ENCODE results near the gene MAGEF1.

MAGEF1 gene

GRCh38 chr3:184677344-184678316 is 34.2 kb downstream of the MAGEF1 start:
- no peak for TF ChIP-seq CTCF (IDR thresholded peaks at IDR 0.05; ENCODE audit: extremely low read depth, insufficient read depth, missing control alignments)
- no peak for DNase-seq (ENCODE audit: low spot score)
- in situ Hi-C loops (cut with MboI; ENCODE audit: low pct_unique_long_range_greater_than_20kb, low sequenced_read_pairs, unreplicated experiment): no loop called here

GRCh38 chr3:184676927-184677326 is 34.9 kb downstream of the MAGEF1 start:
- DNase-seq (ENCODE audit: low spot score): no peak
- TF ChIP-seq CTCF (IDR thresholded peaks at IDR 0.05; ENCODE audit: extremely low read depth, insufficient read depth, missing control alignments): no peak
- in situ Hi-C loops (cut with MboI; ENCODE audit: low pct_unique_long_range_greater_than_20kb, low sequenced_read_pairs, unreplicated experiment): no loop called here

- in situ Hi-C loops (cut with MboI; ENCODE audit: low pct_unique_long_range_greater_than_20kb, low sequenced_read_pairs, unreplicated experiment): no loop called here
- no peak for DNase-seq (ENCODE audit: low spot score)
- no peak for TF ChIP-seq CTCF (IDR thresholded peaks at IDR 0.05; ENCODE audit: extremely low read depth, insufficient read depth, missing control alignments)
These were observed 37.2 kb downstream of the MAGEF1 start for GRCh38 chr3:184674626-184675025.

- in situ Hi-C loops (cut with MboI; ENCODE audit: low pct_unique_long_range_greater_than_20kb, low sequenced_read_pairs, unreplicated experiment): no loop called here
- DNase-seq (ENCODE audit: low spot score): no peak
- TF ChIP-seq CTCF (IDR thresholded peaks at IDR 0.05; ENCODE audit: extremely low read depth, insufficient read depth, missing control alignments): no peak
These were observed 38.6 kb downstream of the MAGEF1 start for GRCh38 chr3:184672977-184673870.

GRCh38 chr3:184672335-184672734 is 39.5 kb downstream of the MAGEF1 start:
- no peak for TF ChIP-seq CTCF (IDR thresholded peaks at IDR 0.05; ENCODE audit: extremely low read depth, insufficient read depth, missing control alignments)
- no peak for DNase-seq (ENCODE audit: low spot score)
- in situ Hi-C loops (cut with MboI; ENCODE audit: low pct_unique_long_range_greater_than_20kb, low sequenced_read_pairs, unreplicated experiment): no loop called here

- no peak for TF ChIP-seq CTCF (IDR thresholded peaks at IDR 0.05; ENCODE audit: extremely low read depth, insufficient read depth, missing control alignments)
- DNase-seq (ENCODE audit: low spot score): no peak
- in situ Hi-C loops (cut with MboI; ENCODE audit: low pct_unique_long_range_greater_than_20kb, low sequenced_read_pairs, unreplicated experiment): no loop called here
These were observed 41.7 kb downstream of the MAGEF1 start for GRCh38 chr3:184670091-184670602.

All from GM13977 (cell line).